Measurements from ENCODE around the gene SLC30A3. TPM values are rescaled to one million over a fixed set of nuclear protein-coding genes. Genes with fewer than 3 reads are reported as not detected.

The SLC30A3 gene
- total RNA-seq, 4 donors from 2014 or later = 0.44 TPM; not detected in 3

GRCh38 chr2:27214941-27215340, 47.9 kb downstream of the SLC30A3 start:
- H3K4me3 ChIP-seq = no peak overlapping the region
- TF ChIP-seq POLR2A (IDR thresholded peaks at IDR 0.05) = no peak
- TF ChIP-seq, protein P1, sequence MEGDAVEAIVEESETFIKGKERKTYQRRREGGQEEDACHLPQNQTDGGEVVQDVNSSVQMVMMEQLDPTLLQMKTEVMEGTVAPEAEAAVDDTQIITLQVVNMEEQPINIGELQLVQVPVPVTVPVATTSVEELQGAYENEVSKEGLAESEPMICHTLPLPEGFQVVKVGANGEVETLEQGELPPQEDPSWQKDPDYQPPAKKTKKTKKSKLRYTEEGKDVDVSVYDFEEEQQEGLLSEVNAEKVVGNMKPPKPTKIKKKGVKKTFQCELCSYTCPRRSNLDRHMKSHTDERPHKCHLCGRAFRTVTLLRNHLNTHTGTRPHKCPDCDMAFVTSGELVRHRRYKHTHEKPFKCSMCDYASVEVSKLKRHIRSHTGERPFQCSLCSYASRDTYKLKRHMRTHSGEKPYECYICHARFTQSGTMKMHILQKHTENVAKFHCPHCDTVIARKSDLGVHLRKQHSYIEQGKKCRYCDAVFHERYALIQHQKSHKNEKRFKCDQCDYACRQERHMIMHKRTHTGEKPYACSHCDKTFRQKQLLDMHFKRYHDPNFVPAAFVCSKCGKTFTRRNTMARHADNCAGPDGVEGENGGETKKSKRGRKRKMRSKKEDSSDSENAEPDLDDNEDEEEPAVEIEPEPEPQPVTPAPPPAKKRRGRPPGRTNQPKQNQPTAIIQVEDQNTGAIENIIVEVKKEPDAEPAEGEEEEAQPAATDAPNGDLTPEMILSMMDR (IDR thresholded peaks at IDR 0.05) = no peak
- TF ChIP-seq EP300 (IDR thresholded peaks at IDR 0.05) = no peak
- no peaks in the 10 kb centered on the region for H3K9me3 ChIP-seq
- no peak for DNase-seq (ENCODE audit: low spot score in 2 of 2)
- peaks cover 0 to 49% (median 12%) of the 10 kb centered on the region in 4 donors for H3K4me1 ChIP-seq
- WGBS, 2 donors = 79 to 87% methylated on average over 3 of the region's 3 CpGs
- H3K27me3 ChIP-seq = no peaks in the 10 kb centered on the region
- peaks cover 0 to 29% (median 7%) of the 10 kb centered on the region in 3 donors for H3K36me3 ChIP-seq
- H3K27ac ChIP-seq = no peak overlapping the region

DNA sequence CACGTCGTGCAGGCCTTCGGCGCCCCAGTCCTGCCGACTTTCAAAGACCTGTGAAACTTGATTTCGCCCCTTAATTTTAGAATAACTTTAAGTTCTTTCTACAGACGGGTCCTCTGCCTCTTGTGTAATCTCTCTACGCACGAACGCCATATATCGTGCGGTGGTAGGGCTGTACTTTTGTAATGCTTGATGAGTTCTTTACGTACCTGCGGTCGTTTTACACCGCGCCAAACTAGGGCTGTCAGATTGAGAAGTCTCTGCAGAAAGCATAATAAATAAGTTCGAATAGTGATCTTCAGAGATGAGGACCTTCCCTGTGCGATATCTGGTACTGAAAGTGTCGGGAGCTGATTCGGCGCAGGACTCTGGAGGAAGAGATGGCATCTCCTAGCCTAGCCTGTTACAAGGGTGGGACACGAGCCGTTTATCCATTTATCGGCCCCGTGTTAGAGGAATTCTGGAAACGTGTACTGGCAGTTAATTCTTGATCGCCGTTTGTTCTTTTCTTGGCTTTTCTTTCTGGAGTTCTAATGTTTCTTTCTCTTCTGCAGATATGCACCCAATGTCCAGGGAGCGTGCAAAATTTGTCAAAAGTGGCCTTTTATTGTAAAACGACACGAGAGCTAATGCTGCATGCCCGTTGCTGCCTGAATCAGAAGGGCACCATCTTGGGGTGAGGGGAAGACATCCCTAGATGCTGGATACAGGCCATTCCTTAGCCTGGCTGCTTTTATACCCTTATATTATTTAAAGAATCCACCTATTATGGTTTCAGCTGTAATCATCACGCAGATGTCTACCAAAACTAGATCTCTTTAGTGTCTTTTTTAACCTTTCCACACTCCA, 50.0 kb downstream of the SLC30A3 start:
- WGBS, 2 donors = 7 to 8% methylated on average over 34 of the region's 34 CpGs
- no peak for TF ChIP-seq EP300 (IDR thresholded peaks at IDR 0.05)
- TF ChIP-seq, protein P1 (IDR thresholded peaks at IDR 0.05) = no peak
- no peak for TF ChIP-seq POLR2A (IDR thresholded peaks at IDR 0.05)
- peak overlapping the region; percentile 89 to 98 (median 98) for H3K27ac ChIP-seq
- peaks cover 0 to 40% (median 10%) of the 10 kb centered on the region in 4 donors for H3K4me1 ChIP-seq
- peaks cover 0 to 39% (median 7%) of the 10 kb centered on the region in 3 donors for H3K36me3 ChIP-seq
- peak overlapping the region; percentile 69 to 95 (median 84) for H3K4me3 ChIP-seq
- no peaks in the 10 kb centered on the region for H3K9me3 ChIP-seq
- H3K27me3 ChIP-seq = no peaks in the 10 kb centered on the region
- peak in 1 of 2 donors; percentile 26 for DNase-seq (ENCODE audit: low spot score in 2 of 2)

- H3K4me3 ChIP-seq = peak within 1 kb of the TSS; percentile 69 to 95 (median 84)
- H3K27me3 ChIP-seq = no peaks in the 10 kb centered on the region
- H3K4me1 ChIP-seq = peaks cover 0 to 36% (median 9%) of the 10 kb centered on the region in 4 donors
- 0 to 1% methylated on average over 34 to 37 of the region's 73 CpGs for WGBS, 2 donors
- peak; percentile 71 to 76 for DNase-seq (ENCODE audit: low spot score in 2 of 2)
- H3K9me3 ChIP-seq = no peaks in the 10 kb centered on the region
- H3K36me3 ChIP-seq = peaks cover 2 to 47% (median 7%) of the 10 kb centered on the region in 3 donors
- H3K27ac ChIP-seq = peak within 1 kb of the TSS; percentile 89 to 98 (median 98)
- TF ChIP-seq, protein P1 (IDR thresholded peaks at IDR 0.05) = peak in 2 of 5 experiments; percentile 13 to 20
- peak; percentile 61 to 84 for TF ChIP-seq POLR2A (IDR thresholded peaks at IDR 0.05)
- TF ChIP-seq EP300 (IDR thresholded peaks at IDR 0.05) = peak; percentile 12 to 91
Observed at GRCh38 chr2:27211943-27212625, 50.8 kb downstream of the SLC30A3 start, which contains the start of the genes ATRAID and SLC5A6. Gene ATRAID (plus strand): TSS chr2:27212041. CDS start chr2:27212369, 328 bp downstream. Gene SLC5A6 (minus strand): TSS chr2:27212268. CDS start chr2:27207650, 4,618 bp downstream.

- H3K27me3 ChIP-seq = no peaks in the 10 kb centered on the region
- TF ChIP-seq POLR2A (IDR thresholded peaks at IDR 0.05) = no peak
- TF ChIP-seq EP300 (IDR thresholded peaks at IDR 0.05) = no peak
- TF ChIP-seq, protein P1 (IDR thresholded peaks at IDR 0.05) = no peak
- H3K27ac ChIP-seq = peak overlapping the region; percentile 89 to 98 (median 98)
- H3K9me3 ChIP-seq = no peaks in the 10 kb centered on the region
- 2 to 3% methylated on average over 43 to 48 of the region's 48 CpGs for WGBS, 2 donors
- peak overlapping the region; percentile 69 to 95 (median 84) for H3K4me3 ChIP-seq
- peaks cover 5 to 51% (median 7%) of the 10 kb centered on the region in 3 donors for H3K36me3 ChIP-seq
- DNase-seq (ENCODE audit: low spot score in 2 of 2) = peak; percentile 9 to 36
- H3K4me1 ChIP-seq = peaks cover 0 to 29% (median 9%) of the 10 kb centered on the region in 4 donors
Observed at GRCh38 chr2:27211241-27211942, 51.5 kb downstream of the SLC30A3 start.

All from tibial nerve (tissue), 4 donors.